BE2C (cell line): ENCODE measurements around the gene KCTD17.

Experiments used
- DNase-seq: peaks from one replicate; pipeline ENCODE4 v3.0.0-alpha.2; 2020
- H3K27me3 ChIP-seq: fragments of 250-450 bp; sonication (Bioruptor Pico); 2 replicates; pipeline ENCODE4 v1.5.1; 2020; ENCODE audit warnings: mild to moderate bottlenecking
- H3K36me3 ChIP-seq: fragments of 250-450 bp; sonication (Bioruptor Pico); 2 replicates; pipeline ENCODE4 v1.5.1; 2020; ENCODE audit warnings: mild to moderate bottlenecking
- H3K4me1 ChIP-seq: fragments of 250-450 bp; sonication (Bioruptor Pico); 2 replicates; pipeline ENCODE4 v1.5.1; 2020
- H3K4me3 ChIP-seq: 2 replicates; pipeline ENCODE4 v1.5.1; 2011; ENCODE audit warnings: low read depth, low read length
- H3K9me3 ChIP-seq: fragments of 250-450 bp; sonication (Bioruptor Pico); 2 replicates; pipeline ENCODE4 v1.5.1; 2020
- TF ChIP-seq, protein P1 (sequence below): IDR thresholded peaks from 2 replicates; pipeline ENCODE4 v1.5.1; 2012; ENCODE audit warnings: mild to moderate bottlenecking, low read depth, low read length

Gene KCTD17

GRCh38 chr22:37033605-37034430 lies 17.7 kb upstream of the KCTD17 start:
- H3K9me3 ChIP-seq, result no peaks in the 10 kb centered on the region
- DNase-seq, result no peak
- H3K27me3 ChIP-seq, result no peaks in the 10 kb centered on the region
- TF ChIP-seq, protein P1, sequence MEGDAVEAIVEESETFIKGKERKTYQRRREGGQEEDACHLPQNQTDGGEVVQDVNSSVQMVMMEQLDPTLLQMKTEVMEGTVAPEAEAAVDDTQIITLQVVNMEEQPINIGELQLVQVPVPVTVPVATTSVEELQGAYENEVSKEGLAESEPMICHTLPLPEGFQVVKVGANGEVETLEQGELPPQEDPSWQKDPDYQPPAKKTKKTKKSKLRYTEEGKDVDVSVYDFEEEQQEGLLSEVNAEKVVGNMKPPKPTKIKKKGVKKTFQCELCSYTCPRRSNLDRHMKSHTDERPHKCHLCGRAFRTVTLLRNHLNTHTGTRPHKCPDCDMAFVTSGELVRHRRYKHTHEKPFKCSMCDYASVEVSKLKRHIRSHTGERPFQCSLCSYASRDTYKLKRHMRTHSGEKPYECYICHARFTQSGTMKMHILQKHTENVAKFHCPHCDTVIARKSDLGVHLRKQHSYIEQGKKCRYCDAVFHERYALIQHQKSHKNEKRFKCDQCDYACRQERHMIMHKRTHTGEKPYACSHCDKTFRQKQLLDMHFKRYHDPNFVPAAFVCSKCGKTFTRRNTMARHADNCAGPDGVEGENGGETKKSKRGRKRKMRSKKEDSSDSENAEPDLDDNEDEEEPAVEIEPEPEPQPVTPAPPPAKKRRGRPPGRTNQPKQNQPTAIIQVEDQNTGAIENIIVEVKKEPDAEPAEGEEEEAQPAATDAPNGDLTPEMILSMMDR, result no peak
- no peaks in the 10 kb centered on the region for H3K4me1 ChIP-seq
- no peak overlapping the region for H3K4me3 ChIP-seq
- H3K36me3 ChIP-seq, result peaks cover 11% of the 10 kb centered on the region

DNA sequence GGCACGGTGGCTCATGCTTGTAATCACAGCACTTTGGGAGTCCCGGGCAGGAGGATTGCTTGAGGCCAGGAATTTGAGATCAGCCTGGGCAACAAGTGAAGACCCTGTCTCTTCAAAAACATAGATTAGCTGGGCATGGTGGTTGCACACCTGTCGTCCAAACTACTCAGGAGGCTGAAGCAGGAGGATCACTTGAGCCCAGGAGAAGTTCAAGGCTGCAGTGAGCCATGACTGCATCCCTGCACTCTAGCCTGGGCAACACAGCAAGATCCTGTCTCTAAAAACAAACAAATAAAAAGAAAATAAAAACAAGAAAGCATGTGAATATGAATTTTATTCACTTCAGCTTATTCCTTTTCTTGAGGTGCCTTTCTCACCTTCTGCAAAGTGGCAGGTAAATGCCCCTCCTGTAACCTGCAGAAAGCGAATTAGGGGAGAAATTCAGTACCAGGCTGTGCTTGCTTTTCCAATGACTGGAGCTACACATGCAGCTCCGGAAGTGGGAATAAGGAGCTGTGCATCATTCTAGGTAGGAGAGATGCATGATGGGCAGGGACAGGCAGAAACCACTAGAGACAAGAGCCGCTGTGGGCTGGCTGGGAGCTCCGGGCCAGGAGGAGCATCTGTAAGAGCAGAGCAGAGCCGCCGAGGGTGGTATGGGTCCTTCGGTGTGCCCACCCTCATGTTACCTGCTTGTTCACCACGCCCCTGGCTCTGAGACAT lies 14.7 kb upstream of the KCTD17 start:
- Histone ChIP-seq H3K9me3 (no peaks in the 10 kb centered on the region), H3K36me3 (no peaks in the 10 kb centered on the region), H3K4me1 (peaks cover 5% of the 10 kb centered on the region), H3K4me3 (no peak overlapping the region), H3K27me3 (no peaks in the 10 kb centered on the region)
- DNase-seq, result no peak
- TF ChIP-seq, protein P1, result no peak

DNA sequence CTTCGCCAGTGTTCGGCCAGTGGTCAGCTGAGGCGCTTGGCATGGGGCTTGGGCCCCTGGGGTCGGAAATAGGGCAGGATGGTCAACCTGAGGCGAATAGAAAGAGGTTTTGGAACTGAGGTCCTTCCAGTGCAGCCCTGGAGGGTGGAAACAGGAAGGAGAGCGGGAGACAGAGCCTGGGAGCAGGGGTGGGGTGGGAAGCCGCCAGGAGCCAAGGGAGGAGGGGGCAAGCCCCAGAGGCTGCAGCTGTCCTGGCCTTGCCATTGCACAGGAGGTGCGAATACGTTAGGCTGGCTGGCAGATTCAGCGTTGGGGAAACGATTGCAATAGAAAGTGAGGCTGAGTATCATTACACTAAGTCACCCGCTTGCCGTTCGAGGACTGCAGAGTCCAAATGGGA lies 13.9 kb upstream of the KCTD17 start:
- no peak overlapping the region for H3K4me3 ChIP-seq
- no peaks in the 10 kb centered on the region for H3K9me3 ChIP-seq
- TF ChIP-seq, protein P1, result no peak
- DNase-seq, result no peak
- H3K36me3 ChIP-seq, result no peaks in the 10 kb centered on the region
- H3K27me3 ChIP-seq, result no peaks in the 10 kb centered on the region
- peaks cover 5% of the 10 kb centered on the region for H3K4me1 ChIP-seq

GRCh38 chr22:37039466-37039865 lies 12.1 kb upstream of the KCTD17 start:
- no peak for DNase-seq
- H3K27me3 ChIP-seq, result no peaks in the 10 kb centered on the region
- peaks cover 9% of the 10 kb centered on the region for H3K4me1 ChIP-seq
- TF ChIP-seq, protein P1, result no peak
- no peaks in the 10 kb centered on the region for H3K36me3 ChIP-seq
- no peaks in the 10 kb centered on the region for H3K9me3 ChIP-seq
- H3K4me3 ChIP-seq, result no peak overlapping the region

DNA sequence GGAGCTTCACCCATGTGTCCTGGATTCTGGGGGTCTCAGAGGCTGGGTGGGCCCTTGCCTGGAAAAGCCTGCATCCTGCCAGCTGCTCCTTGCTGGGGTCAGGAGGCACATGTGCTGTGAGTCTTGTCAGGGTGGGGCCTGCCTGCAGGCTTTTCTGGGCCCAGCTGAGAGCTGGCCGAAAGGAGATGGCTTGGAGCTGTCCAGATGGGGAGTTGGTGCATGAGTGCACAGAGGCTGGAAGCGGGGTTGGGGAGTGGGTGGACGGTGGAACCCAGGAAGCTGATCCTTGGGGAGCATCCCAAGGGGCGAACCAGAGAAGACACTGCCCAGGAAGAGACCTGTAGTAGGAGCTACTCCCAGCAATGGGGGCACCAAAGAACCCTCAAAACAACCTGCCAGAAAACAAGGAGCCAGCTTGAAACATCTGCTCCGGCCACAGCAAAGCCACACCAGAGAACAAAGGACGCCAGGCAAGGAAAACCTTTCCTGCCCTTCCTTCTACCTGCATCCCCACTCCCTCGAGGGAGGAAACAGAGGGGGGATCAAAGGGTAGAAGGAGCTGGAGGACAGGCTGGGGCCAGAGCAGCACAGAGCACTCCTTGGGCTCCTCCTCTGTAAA lies 8.2 kb upstream of the KCTD17 start:
- TF ChIP-seq, protein P1, result no peak
- no peak for DNase-seq
- peaks cover 9% of the 10 kb centered on the region for H3K4me1 ChIP-seq
- H3K4me3 ChIP-seq, result no peak overlapping the region
- H3K9me3 ChIP-seq, result no peaks in the 10 kb centered on the region
- no peaks in the 10 kb centered on the region for H3K27me3 ChIP-seq
- no peaks in the 10 kb centered on the region for H3K36me3 ChIP-seq
